ENCODE measurements around the gene SOD3. TPM values are rescaled to one million over a fixed set of nuclear protein-coding genes. Genes with fewer than 3 reads are reported as not detected.

SOD3 gene
- total and polyA plus RNA-seq, 10 of the 15 experiments (the other 5 are each of a cell fraction or from before 2014, with no cell fraction given) = not detected

GRCh38 chr4:24806206-24806990 lies 11.0 kb downstream of the SOD3 start (continued):
- no peak for TF ChIP-seq ZBTB33 (IDR thresholded peaks at IDR 0.05)
- no peak for TF ChIP-seq ZNF207 (IDR thresholded peaks at IDR 0.05; ENCODE audit: borderline replicate concordance)
- no peak for TF ChIP-seq CREM (IDR thresholded peaks at IDR 0.05; ENCODE audit: low read depth)

GRCh38 chr4:24807611-24808010 lies 12.2 kb downstream of the SOD3 start:
- POLR2A ChIA-PET = no interaction called here
- no TSS peak for BruUV-seq (replicated peaks)
- SMC1A ChIA-PET (ENCODE audit: uncharacterized antibody, unreplicated experiment) = interaction anchor here (0.6 to 0.8 kb wide), 2 partner anchors 14 to 80 kb away, joined by 3 read pairs; no protein-coding TSS in a partner anchor
- H3K27ac ChIP-seq (ENCODE audit: control insufficient read depth, insufficient read depth) = no peak overlapping the region
- no peak overlapping the region for H3K4me2 ChIP-seq (ENCODE audit: control insufficient read depth, insufficient read depth)
- RAD21 ChIA-PET (ENCODE audit: unreplicated experiment) = no interaction called here
- H3K4me1 ChIP-seq (ENCODE audit: control insufficient read depth, insufficient read depth, low read length) = no peaks in the 10 kb centered on the region
- DNase-seq (ENCODE audit: low read depth, low spot score) (no peak), ATAC-seq (no peak), FAIRE-seq (no peak)
- H3K4me3 ChIP-seq = no peak overlapping the region
- intact Hi-C loops (cut with micrococcal nuclease; ENCODE audit: unreplicated experiment) (no loop called here), in situ Hi-C loops (cut with MboI) (no loop called here)
- H3K79me2 ChIP-seq (ENCODE audit: control insufficient read depth, insufficient read depth, low read length) = no peaks in the 10 kb centered on the region
- 11% methylated on average over 5 of the region's 5 CpGs for WGBS (ENCODE audit: insufficient coverage, insufficient replicate concordance, low lambda C conversion rate, missing lambda C conversion rate)
- no peaks in the 10 kb centered on the region for H3K9me3 ChIP-seq (replicated peaks; ENCODE audit: control insufficient read depth, insufficient read depth, low read length)
- H3K9ac ChIP-seq (ENCODE audit: control insufficient read depth, insufficient read depth, low read length) = no peak overlapping the region
- H4K20me1 ChIP-seq (ENCODE audit: control insufficient read depth, insufficient read depth) = no peaks in the 10 kb centered on the region
- H2AFZ ChIP-seq (ENCODE audit: control insufficient read depth, low read depth, low read length) = no peak overlapping the region
- H3K27me3 ChIP-seq (replicated peaks in 1 of 2; ENCODE audit: control insufficient read depth in 2 of 2, insufficient read depth in 2 of 2, low read length in 1 of 2) = no peaks in the 10 kb centered on the region; a peak in 1 of 4 replicates
- CTCF ChIA-PET = interaction anchor here (0.7 kb wide), 1 partner anchor 100 kb away, joined by 3 read pairs; no protein-coding TSS in a partner anchor
- no peaks in the 10 kb centered on the region for H3K36me3 ChIP-seq (ENCODE audit: control insufficient read depth in 2 of 2, insufficient read depth in 2 of 2, low read length in 1 of 2)
- TF ChIP-seq GABPA (IDR thresholded peaks at IDR 0.05; ENCODE audit: low read depth) (no peak), ATF7 (IDR thresholded peaks at IDR 0.05; ENCODE audit: low read depth) (no peak), ZNF687 (IDR thresholded peaks at IDR 0.05) (no peak), ZBTB40 (IDR thresholded peaks at IDR 0.05; ENCODE audit: borderline replicate concordance) (no peak), CHD4 (IDR thresholded peaks at IDR 0.05) (no peak), MEF2A (IDR thresholded peaks at IDR 0.05; ENCODE audit: insufficient read depth, low read depth, low read length) (no peak), NR2C2 (IDR thresholded peaks at IDR 0.05; ENCODE audit: borderline replicate concordance, control insufficient read depth, insufficient read length, low read depth) (no peak), ESRRA (IDR thresholded peaks at IDR 0.05; ENCODE audit: low read length) (no peak), IKZF1 (conservative IDR thresholded peaks at IDR 0.05) (no peak), RBBP5 (conservative IDR thresholded peaks at IDR 0.05) (no peak)

Measured in GM12878 (cell line).